NCI-H82 treated with DMSO at 0.1 percent for 48 hours (cell line): ENCODE measurements around the gene BCL11A.
A peak's percentile ranks its signal among the peaks of the same experiment; 100 is the strongest.
"Not testable (repeated sequence)": the region's sequence is repeated elsewhere in the genome, so short reads cannot be mapped to it uniquely, and the experiment has no call there.

Experiments
- DNase-seq: peaks from one replicate; lab custom pipeline; 2025; ENCODE audit not compliant: unreplicated experiment; lab: John Stamatoyannopoulos, UW

BCL11A gene

DNA sequence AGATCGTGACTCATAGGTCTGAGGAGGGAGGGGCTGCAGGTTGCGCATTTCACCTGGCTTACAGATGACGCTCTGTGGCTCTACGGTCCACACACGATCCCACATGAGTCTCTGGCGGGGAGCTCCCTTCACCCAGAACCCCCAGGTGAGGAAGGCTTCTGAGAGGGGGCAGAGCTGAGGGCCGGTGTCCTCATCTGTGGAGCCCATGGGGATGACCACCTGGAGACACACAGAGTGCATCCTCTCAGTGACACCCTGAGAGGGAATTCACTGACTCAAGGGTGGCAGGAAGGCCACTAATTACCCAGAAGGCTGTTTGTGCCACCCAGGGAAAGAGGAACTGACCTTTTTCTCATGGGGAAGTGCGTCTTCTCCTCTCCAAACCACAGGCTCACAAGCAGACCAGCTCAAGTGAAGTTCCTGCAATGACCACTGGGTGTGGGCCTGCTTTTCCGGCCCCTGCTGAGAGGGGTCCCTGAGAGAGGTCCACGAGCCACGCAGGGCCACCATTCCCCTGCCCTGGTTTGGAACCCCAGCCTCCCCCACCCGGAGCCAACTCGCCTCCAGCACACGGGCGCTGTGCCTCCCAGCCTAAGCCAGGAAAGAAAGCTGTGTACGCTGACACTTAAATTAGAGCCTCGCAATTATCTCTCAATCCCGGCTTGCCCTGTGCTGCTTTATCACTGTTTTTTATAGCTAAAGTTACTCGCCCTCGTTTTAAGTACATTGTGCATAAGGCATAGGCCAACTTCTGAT, 114.1 kb downstream of the BCL11A start:
- DNase-seq = no peak

DNA sequence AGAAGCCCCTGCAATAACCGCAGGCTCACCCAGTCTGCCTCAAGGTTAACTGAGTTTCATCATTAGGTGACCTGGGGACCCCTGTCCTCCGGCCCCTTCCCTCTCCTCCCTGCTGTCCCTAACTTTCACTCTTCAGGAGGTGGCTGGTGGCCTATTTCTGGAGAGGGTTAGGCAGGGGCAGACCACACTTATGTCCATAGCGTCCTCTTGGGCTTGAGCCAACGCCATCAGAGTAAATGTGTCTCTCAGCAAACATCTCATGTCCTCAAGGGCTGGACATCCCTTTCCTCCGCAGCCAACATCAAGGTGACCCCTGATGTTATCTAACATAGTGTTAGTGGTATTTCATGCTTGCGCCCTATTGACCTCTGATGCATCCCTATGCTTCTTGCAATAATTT, 114.8 kb downstream of the BCL11A start:
- DNase-seq = no peak

DNA sequence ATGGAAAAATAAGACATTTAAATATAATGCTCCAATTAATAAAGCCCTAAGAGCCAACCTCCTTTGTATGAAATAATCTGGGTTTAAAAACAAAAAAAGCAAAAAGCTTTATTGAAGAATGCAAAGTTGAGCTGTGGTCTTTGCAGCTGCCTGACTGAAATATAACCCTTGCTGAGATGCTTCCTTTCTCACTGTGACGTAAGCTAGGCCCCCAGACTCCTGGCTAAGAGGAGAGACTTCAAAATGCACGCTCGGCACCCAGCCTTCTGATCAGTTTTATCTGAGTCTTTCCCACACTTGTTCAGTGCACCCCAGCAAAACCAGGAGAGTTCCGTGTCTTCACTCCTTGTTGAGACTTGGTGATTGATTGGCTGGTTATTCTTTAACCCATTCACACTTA, 115.3 kb downstream of the BCL11A start:
- no peak for DNase-seq

DNA sequence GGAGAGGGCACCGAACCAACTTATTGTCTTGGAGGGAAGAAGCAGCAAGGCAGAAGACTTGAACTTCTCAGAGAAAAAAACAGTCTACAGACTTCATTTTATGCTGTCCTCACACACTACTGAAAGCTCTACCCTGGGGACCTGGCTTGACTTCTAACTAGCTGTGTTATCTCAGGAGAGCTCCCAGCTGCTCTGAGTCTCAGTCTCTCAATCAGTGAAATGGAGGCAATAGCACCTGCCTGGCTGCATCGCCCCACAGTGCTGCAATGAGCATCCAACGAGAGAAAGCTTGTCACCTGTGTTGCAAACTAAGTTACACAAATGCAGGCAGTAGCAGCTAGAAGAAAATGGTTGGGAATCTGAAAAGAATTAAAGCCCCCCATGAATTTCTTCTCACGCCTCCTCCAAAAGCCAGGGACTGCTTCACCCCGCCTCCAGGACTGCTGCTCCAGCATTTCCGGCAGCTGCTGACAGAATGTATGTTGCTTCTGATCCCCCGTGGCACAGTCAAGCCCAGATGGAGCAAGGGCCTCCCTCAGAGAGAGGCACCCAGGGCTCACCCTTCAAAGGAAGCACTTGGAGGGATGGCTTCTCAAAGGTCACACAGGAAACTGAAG, 116.3 kb downstream of the BCL11A start:
- no peak for DNase-seq

GRCh38 chr2:60433018-60433596, 120.3 kb downstream of the BCL11A start:
- DNase-seq = no peak

DNA sequence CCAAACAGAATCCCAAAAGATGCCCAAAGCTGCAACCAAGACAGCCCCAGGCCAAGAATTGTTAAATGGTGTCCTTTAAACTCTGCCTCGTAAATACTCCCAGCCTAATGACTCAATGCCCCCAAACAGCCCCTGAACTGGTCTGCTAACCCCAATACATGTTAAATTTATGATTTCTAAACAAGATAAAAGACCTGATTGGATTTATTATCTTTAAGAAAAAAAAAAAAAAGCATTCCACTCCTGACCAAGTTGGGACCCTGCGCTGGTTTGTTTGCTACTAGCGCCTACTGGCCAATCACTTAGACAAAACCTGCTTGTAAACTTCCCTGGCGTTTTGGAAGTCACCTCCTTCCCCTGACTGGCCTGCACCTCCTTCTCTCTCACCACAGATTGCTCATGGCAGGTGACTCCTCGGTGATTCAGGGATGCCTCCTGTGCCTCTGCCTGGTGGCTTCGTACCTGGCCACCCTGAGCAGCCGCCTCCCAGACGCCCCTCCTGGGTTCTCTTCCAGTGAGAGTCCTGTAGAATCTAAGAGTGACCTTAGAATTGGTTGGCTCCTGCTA, 121.3 kb downstream of the BCL11A start:
- no peak for DNase-seq

DNA sequence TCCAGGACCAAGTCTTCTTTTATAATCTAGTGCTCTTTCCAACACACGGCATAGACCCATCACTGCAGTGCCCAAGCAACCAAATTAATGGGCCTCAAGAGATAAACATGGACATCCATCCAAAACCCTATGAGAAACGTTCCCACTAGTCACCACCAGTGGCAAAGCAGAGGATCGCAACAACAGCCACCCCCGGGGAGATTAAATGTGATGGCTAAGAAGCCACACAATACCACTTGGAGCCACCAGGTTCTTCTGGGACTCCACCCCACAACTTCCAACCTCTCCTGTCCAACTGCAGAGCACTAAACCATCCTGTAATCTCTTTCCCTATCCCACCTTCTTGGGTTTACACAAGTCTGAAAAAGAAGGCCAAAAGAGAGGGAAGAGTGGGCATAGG, 123.8 kb downstream of the BCL11A start:
- DNase-seq = no peak

DNA sequence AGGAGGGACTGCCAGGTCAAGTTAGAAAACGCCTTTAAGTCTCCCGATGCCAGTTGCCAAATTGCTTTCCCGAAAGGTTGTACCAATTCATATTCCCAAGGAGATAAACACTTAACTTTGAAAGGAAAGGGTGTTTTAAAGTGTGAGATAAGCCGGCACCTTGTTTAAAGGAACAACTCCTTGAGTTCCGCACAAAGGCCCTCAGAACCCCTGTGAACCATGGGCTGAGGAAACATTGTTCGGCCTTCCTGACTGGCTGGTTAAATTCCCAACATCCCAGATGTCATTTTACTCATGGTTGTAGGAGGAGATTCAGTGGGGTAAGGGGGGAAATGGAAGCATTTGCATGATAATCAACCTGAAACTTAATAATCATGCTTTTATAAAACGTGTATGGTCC, 126.6 kb downstream of the BCL11A start:
- DNase-seq = no peak

DNA sequence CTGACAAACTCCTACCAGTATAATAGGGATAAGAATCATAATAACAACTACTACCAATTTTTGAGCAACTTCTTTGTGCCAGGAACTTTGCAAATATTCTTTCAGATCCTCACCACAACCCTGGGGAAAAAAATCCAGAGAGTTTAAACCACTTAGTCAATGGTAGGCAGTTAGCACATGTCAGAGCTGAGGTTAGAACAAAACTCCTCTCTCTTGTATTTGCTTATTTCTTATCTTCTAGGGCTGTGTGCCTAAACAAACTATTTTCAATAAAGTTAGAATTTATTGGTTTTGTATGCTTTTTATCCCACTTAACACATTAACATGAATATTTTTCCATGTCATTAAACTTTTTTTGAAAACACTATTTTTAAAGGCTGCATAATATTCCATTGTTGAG, 127.1 kb downstream of the BCL11A start:
- DNase-seq = no peak

DNA sequence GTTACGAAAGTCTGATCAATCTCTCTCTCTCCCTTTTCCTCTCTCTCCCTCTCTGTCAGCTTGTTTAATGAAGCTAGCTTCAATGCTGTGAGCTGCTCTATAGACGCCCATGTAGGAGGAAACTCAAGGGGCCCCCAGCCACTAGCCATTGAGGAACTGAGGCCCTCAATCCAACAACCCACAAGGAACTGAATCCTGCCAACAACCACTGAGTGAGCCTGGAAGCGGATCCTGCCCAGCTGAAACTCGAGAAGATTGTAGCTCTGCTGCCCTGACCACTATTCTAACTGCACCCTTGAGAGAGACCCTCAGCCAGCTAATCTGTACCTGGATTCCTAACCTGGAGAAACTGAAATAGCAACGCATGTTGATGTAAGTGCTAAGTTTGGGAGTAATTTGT, 129.2 kb downstream of the BCL11A start:
- DNase-seq = no peak

GRCh38 chr2:60423505-60423904, 129.9 kb downstream of the BCL11A start:
- DNase-seq = no peak

GRCh38 chr2:60422826-60423483, 130.5 kb downstream of the BCL11A start:
- DNase-seq = peak; percentile 22

DNA sequence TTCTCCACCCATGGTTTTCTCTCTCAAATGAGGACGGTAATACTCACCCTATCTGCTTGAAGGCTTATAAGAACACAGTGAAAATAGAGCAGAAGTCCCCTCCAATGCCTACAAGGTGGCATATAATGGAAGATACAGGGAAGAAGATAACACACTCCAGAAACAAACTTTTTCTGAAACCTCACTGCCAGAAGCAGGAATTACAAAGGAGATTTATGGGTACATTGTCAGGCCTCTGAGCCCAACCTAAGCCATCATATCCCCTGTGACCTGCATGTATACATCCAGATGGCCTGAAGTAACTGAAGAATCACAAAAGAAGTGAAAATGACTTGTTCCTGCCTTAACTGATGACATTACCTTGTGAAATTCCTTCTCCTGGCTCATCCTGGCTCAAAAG, 136.2 kb downstream of the BCL11A start:
- not testable (repeated sequence) for DNase-seq

DNA sequence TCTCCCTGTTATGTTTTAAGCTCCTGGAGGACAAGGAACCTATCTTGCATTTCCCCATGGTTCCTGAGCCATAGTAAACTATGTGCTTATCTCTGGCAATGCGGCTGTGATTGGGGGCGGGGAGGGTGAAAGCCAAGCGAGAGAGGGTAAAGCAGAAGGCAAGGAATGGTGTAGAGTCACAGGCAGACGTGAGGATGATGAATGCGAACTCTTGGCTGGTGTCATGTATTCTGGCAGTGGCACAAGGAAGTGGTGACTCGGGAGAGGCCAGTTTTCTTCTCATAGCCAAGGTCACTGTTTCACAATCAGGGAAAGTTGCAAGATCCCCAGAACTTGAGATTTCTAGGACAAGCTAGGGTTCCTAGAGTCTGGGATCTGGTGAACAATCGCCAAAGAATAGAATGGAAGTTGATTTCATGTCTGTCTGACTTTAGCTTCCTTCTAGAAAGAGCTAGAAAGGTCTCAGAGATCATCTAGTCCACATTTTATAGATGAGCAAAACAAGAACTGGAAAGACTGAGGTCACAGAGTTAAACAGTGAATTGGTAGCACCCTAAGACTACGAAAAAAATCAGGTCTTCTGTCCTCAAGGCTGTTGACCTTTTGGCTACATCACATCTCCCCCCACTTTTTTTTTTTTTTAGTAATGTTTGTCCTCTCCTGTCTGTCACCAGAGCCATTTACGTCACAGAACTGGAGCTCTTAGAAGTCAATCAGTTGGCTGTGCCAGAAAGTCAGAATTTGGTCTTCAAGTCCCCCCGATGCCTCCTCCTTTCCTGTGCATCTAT, 137.0 kb downstream of the BCL11A start:
- DNase-seq = no peak

GRCh38 chr2:60415814-60416213, 137.6 kb downstream of the BCL11A start:
- no peak for DNase-seq

DNA sequence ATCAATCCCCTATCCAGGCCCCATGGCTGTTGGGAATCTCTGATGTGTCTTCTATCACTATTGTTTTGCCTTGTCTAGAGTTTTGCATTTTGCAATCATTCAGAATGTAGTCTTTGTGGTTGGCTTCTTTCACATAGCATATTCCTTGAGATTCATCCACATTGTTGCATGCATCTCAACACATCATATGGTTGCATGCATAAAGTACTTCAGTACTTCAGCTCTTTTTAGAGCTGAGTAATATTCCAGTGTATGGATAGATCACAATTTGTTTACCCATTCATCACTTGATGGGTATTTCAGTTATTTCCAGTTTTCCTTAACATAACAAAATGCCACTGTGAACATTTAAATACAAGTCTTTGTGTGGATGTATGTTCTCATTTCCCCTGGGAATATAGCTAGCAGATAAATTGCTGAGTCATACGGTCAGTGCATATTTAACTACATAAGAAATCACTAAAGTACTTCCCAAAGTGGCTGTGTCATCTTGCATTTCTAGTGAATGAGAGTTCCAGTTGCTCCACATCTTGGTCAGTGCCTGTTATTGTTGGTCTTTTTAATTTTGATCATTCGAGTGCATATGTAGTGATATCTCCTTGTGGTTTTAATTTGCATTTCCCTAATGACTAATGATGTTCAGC, 138.8 kb downstream of the BCL11A start:
- DNase-seq = no peak

DNA sequence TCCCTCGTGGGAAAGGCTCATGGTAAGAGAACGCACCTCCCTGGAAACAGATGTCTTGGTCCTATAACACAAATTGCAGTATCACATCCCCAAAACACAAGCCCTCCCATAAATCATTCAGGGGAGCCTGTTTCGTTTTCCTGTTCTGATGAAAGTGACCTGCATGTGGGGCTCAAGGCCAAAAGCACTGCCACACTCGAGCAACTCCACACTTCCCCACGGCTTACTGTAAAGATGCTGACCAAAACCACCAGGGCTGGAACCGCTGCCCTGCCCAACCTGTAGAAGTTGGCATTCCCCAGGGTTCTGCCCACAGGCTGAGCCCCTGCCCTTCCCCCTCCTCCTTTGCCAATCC, 139.7 kb downstream of the BCL11A start:
- DNase-seq = no peak

DNA sequence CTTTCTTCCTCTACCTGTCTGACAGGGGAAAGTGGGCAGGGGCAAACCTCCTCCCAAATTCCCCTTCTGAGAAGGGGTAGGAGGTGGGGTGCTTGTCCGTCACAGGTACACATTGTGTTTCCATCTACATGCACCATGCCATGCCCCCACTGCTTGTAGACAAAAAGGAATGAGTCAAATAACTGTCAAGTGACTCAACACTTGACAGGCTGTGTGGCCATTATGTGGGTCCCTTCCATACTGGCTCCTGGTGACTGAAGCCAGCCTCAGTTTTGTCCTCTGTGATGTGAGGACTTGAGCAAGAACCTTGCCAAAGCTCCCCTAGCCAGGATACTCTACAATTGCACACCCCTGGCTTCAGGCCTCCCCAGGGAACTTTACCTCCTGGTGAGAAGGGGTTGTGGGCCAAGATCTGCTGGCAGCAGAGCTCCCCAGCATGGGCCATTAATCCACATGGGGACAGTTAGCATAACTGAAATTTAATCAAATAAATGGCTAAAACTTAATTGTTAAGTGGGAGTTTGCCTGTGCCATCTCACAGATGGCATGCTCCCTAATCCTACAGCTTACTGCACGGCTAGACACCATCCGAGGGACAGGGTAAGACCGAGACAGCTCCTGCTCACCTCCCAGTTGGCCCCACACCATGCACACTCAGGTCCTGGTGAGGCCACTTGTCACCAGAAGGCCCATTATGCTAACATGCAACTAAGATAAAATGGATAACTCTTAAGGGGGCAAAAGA, 140.2 kb downstream of the BCL11A start:
- DNase-seq = peak; percentile 50

- peak; percentile 29 for DNase-seq
Observed at GRCh38 chr2:60412620-60413019, 140.8 kb downstream of the BCL11A start.

DNA sequence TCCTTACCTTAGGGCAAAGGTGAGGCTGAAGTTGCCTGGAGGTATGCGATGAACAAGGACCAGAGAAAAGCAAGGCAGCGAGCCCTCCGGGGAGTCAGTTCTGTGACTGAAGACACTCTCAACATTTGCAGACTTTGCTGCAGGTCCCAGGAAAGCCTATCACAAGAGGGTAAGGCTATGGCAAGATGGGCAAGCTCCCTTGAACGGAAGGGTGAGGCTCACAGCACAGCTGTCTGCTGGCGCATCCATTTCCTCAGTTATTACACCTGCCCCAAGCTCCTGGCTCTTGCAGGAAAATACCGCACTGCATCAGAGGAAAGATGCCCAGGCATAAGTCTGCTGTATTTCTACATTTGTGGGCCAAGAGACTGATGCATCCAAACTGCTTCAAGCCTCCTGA, 141.4 kb downstream of the BCL11A start:
- DNase-seq = no peak
